NCI-H2081 (cell line): ENCODE results near the gene MAGI2.
"Not testable (repeated sequence)": the region's sequence is repeated elsewhere in the genome, so short reads cannot be mapped to it uniquely, and the experiment has no call there.

Experiments
- DNase-seq, 2 experiments: peaks; one replicate each; lab custom pipeline; 2025; lab: John Stamatoyannopoulos, UW

The MAGI2 gene

GRCh38 chr7:78558566-78558965 is 894.9 kb downstream of the MAGI2 start:
- DNase-seq: no peak

DNA sequence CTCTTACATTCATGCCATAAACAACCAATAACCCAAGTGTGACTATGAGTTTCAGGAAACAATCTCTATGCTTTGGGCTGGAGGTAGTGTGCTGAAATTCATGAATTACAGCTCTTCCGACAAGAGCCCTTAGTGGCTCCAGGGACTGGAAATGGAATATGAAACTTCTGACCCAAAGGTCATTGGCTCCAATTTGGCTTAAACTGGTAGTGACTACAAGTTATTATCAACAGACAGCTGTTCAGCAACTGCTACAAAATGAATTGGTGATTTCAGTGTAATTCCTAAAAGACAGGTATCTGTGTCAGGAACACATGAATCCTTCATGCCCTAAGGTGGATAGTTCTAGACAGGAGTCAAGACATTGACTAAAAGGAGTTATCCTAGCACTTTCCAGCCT is 909.5 kb downstream of the MAGI2 start:
- DNase-seq: no peak

DNA sequence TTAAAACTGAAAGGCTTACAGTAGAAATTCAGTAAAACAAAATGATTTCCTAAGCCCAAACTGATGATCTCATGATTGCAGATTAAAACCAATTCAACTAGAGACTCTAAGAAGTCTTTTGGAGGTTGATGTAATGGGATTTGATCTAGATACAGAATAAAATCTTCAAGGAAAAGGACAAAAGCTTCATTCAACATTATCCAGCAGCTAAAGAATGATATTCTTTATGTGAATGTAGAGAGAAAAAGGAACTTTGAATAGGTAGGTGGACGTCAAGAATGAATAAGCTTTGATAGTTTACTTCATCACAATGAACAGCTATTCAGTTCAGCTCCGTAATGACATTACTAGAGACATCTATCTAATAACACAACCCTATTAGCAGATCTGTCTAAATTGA is 910.5 kb downstream of the MAGI2 start:
- DNase-seq: no peak

GRCh38 chr7:78542541-78542940 is 910.9 kb downstream of the MAGI2 start:
- no peak for DNase-seq

DNA sequence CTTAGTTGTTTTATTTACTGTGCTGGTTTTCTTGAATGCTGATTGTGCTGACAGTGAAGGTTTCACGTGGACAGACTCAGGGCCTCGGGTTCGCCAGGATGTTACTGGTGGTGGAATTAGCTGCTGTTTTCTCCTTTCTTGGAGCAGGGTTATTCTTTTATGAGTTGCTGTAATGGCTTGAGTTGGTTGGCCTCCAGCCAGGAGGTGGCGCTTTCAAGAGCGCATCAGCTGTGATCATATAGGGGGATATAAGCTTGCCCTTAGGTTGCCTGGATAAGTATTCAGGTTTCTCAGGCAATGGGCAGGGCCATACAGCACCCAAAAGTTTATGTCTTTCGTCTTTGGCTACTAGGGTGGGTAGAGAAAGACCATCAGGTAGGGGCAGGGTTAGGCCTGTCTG is 913.6 kb downstream of the MAGI2 start:
- no peak for DNase-seq

DNA sequence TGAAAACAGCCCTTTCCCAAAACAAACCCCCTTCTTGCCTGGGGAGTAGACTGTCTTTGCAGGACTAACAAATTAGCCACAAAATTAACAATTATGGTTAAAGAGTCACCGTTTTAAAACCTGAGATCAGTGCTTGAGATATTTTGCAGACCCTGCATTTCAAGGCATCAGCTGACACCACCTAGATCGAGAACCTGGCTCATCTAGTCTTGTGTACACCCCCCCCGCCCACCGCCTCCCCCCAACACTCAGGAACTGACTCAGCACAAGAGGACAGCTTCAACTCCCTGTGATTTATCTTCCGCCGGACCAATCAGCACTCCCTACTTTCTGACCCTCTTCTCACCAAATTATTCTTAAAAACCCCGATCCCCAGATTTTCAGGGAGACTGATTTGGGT is 917.8 kb downstream of the MAGI2 start:
- DNase-seq: no peak

DNA sequence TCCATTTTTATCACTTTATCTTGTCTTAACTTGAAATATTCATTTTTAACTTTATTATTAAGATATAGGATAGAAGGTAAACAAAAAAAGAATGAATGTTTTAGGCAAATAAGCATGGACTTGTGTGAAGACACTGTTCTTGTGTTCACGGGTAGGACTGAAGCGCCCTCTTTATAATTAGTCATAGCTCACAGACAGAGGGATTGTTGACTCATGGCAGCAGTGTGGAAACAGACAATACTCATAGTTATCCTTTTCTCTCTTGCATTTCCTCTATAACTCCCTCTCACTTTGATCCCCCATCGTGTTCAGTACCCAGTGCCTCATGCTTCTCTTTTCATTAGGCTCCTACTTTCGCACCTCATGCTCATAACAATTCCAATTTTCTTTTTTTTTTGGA is 923.1 kb downstream of the MAGI2 start:
- DNase-seq: peak; percentile 39 to 65

DNA sequence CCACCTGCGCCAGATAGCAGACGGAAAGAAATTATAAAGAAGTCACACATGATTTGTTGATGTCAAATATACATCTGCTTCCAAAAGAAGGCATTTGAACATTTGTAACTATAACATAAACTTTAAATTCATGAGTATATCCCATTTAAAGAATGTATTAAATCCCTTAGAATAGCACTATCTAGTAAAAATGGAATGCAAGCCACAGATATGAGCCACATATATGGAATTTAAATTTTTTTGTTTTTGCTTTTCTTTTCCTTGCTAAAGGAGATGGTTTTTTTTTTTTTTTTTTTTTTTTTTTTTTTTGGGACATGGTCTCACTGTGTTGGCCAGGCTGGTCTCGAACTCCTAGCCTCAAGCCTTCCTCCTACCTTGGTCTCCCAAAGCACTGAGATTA is 924.1 kb downstream of the MAGI2 start:
- DNase-seq: no peak

GRCh38 chr7:78528964-78529363 is 924.5 kb downstream of the MAGI2 start:
- DNase-seq: peak in 1 of 2 experiments; percentile 16

DNA sequence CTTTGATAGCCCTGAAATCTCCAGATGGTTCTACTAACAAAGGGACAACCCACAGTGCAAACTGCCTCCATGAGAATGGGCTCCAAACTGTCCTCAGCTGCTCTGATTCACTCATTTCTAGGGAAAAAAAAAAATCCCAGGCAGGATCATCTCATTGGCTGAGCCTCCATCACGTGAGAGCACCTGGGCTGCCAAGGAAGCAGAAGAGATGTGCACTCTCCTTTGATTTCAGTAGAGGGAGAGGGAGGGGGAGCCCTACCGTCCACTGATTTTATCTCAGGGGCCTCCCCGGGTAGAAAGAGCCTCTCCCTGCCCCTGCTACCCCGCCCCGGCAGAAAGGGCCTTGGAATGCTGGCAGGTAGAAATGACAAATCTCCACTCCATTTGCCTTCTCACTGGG is 929.5 kb downstream of the MAGI2 start:
- no peak for DNase-seq

GRCh38 chr7:78521961-78522360 is 931.5 kb downstream of the MAGI2 start:
- no peak for DNase-seq

GRCh38 chr7:78516450-78516849 is 937.0 kb downstream of the MAGI2 start:
- no peak for DNase-seq

- DNase-seq: peak; percentile 80 to 96
These were observed 938.8 kb downstream of the MAGI2 start for GRCh38 chr7:78514634-78515033.

DNA sequence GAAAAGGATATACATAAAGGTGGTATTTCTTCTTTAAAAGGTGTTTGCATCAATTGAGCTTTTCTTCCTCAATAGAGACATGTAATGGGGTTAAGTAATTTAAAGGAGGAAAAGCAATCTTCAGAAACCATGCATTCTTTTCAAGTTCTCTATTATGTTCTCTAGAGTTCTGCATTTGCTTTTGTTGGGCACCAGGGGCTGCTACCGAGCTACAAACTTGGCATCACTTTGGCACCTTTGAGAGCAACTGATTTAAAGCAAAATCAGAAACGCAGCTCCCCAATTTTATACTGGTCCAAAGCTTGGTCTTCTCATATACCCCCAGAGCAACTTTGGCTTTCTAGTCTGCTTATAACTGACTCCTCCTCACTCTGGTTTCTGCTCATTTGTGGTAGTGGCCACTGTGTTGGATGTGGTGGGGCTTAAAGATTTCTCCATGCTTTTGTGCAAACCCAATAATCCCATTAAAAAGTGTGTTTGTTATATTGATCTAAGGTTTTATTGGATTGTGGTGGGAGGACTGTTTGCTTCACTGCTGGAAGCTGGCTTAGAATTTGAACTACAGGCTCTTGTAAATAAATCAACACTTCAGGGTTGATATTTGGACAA is 942.8 kb downstream of the MAGI2 start:
- DNase-seq: peak; percentile 62 to 75

- DNase-seq: not testable (repeated sequence)
These were observed 950.2 kb downstream of the MAGI2 start for GRCh38 chr7:78503301-78503700.

DNA sequence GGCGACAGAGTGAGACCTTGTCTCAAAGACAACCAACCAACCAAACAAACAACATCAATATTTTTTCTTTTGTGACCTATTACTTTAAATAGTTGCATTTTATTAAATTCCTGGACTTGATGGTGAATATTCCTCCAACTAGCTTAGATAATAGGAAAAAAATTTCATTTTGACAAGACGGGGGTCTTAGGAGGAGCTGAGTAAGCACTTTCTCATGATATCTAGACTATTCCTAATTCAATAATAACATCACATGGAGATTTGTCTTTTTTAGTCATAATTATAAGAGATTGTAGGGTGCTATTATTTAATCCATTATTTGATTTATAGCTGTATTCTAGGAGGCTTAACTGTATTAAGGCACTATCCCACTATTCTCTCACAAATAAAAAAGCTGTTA is 952.4 kb downstream of the MAGI2 start:
- DNase-seq: no peak

DNA sequence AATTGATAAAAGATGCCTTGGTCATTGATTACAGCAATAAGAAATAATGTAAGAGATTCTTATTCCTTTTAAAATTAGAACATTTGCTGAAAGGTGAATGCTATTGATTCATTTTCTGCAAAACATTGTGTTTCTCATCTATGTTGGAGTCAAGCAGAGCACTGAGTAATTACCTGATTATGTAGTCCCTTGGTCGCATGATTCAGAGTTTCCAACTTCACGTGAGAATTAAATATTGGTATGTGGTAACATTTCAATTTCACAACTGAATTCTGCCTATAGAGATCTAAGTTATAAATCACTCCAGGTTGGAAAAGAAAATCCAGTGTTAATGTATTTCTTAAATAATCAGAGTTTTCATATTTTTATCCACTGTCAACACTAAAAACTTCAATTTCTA is 953.5 kb downstream of the MAGI2 start:
- DNase-seq: no peak

GRCh38 chr7:78499283-78499682 is 954.2 kb downstream of the MAGI2 start:
- no peak for DNase-seq

GRCh38 chr7:78497728-78498427 is 955.6 kb downstream of the MAGI2 start:
- DNase-seq: no peak

DNA sequence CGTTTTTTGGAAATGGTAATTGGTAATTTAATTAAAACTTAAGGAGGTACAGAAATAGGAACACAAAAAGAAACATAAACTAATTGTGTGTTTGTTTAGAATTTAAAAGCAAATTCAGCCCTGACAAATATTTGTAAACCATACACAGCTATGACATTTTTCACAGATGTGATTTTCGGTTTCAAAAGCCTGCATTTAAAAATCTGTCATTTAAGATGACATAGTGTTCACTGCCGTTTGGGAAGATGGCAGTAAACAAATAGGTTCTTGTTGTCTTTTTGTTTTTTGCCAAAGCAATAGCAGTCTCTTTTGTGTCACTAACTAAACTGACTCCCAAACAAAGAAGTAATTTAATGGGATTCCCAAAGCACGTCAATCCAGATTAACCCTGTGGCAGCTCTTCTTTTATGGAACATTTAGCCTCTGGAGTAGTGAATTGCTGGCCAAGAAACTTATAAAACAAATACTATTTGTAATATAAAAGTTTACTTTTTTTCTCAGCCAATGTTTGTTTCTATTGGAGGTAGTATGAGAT is 957.3 kb downstream of the MAGI2 start:
- DNase-seq: no peak

GRCh38 chr7:78493401-78493800 is 960.1 kb downstream of the MAGI2 start:
- no peak for DNase-seq

DNA sequence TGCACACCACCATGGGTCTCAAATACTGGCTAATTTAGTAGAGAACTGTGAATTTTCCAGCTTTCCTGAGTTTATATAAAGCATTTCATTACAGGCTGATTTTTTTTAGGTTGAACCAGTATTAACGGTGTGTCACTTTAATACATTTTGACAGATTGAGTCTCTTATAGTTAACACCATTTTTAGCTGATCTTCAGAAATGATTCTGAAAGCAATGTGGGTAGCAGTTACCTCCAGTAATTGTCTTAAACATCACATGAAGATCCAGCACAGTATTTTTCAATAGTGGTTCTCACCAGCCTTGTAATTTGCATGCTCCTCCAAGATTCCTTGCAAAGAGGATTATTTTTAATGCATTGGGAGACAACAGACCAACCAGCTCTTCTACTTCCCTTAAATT is 961.3 kb downstream of the MAGI2 start:
- DNase-seq: no peak

- no peak for DNase-seq
These were observed 962.9 kb downstream of the MAGI2 start for GRCh38 chr7:78490524-78490923.
